GM21447 (cell line): ENCODE data around the gene GALC.

Experiments used
- ATAC-seq: cut with Tn5 transposase; IDR thresholded peaks from one replicate; pipeline ENCODE4 v1.9.1; 2021; ENCODE audit not compliant: unreplicated experiment

The GALC gene

DNA sequence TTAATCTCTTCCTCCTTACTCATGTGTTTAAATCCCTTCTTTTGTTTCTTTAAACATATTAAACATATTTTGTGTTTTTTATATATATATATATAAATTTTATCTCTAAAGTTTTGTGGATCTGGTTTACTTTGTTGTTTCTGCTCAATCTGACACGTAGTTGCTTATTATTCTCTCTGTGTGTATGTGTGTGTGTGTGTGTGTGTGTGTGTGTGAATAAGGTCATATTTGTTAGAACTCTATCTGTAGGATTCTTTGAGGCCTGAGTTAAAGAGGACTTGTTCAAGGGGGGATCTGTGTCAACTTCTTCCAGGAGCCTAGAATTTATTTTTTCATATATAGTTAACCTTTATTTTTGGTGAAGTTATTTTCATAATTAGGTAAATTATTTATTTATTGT, 14.6 kb upstream of the GALC start:
- no peak for ATAC-seq

DNA sequence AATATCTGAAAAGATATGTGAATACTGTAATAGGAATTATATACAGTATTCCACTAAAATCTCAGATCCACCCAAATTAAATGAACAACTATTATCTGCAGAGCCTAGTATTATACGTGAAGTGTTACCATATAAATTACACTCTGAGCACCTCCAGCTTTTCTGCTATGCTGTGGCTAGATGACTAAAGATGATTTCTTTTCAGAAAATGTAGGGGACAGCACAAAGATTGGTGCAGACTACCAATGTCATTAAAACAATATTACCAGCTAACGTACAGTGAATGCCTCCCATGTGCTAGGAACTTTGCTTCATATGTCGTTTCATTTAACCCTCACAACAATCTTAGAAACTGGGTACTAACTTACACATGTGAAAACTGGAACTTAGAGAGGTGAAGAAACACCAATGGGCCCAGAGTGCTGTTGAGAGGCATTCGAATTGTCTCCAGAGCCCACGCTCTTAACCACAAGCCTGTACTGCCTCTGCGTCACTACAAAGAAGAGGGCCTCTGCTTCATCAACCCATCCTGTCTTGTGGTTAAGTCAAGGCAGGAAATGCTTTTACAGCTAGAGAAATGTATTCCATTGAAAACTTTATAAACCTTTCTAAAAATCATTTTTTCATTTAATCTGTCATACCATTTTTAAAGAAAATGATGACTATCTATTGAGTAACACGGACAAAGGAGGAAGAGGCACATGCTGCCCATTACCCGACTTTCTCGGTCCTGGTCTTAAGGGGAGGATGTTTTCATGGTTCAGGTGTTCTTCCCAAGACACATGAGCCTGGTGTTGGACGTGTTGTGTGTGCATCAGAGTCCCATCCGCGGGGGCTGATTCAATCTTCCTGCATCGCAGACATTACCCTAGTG, 13.2 kb upstream of the GALC start:
- peak; percentile 91 for ATAC-seq

DNA sequence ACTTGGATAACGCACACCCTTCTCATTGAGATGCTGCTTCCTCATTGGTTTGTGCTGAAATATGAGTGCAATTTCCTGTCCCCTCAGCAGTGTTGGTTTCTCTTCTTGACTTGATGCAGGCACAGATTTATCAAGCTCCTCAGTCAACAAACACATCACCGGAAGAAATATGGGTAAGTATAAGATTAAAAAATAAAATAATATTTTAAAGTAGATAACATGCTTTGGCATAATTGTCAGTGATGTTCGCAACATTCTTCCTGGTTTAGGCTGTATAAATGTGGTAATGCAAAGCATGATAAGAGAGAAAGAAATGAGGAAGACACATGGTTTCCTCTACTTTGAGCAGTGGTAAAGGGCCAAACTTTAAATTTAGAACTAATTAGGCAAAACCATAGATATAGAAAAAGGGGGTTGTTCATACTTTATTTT, 12.1 kb upstream of the GALC start, which contains the start of gene GPR65:
Gene GPR65, plus strand, starts transcription at position 86 of the 432 bp plus-strand sequence. CDS start 5,713 bp downstream, outside the sequence.
- peak; percentile 71 for ATAC-seq

DNA sequence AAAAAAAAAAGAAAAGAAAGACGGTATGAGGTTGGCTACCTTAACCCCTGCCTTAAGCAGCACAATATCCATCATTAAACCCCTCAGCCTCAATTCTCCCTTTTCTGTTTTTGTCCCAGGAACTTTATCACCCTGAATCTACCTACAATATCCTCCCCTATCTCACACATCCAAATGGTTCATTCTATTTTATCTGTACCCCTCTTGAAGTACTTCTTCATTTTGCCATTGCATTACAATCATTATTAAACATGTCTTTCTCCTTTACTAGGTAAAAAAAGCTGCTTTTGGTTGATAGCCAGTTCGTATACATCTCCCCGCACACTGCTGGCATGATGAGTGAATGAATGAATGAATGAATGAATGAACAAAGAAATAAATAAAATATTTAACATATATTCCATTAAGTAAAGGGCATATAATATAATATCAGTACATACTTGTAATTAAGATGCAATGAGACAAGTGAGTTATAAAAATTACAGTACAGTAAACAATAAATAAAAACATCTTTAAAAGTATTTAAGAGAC, 11.6 kb upstream of the GALC start:
- ATAC-seq: no peak

DNA sequence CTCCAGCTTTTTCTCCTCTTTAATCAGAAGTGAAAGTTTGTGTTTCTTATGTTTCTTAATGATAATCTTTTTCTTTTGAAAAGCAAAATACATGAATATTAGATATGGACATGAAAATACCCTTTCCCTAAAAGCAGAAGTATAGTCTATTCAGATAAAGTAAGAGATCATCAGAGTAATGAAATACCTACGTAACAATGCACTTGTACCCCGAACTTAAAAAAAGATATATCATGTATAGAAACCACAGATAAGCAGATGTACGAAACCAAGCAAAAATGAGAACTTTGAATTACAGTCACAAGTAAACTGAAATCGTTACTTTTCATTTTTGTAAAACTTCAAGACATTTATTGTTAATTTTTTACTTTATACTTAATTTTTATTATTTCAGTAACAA, 10.4 kb upstream of the GALC start:
- ATAC-seq: no peak

DNA sequence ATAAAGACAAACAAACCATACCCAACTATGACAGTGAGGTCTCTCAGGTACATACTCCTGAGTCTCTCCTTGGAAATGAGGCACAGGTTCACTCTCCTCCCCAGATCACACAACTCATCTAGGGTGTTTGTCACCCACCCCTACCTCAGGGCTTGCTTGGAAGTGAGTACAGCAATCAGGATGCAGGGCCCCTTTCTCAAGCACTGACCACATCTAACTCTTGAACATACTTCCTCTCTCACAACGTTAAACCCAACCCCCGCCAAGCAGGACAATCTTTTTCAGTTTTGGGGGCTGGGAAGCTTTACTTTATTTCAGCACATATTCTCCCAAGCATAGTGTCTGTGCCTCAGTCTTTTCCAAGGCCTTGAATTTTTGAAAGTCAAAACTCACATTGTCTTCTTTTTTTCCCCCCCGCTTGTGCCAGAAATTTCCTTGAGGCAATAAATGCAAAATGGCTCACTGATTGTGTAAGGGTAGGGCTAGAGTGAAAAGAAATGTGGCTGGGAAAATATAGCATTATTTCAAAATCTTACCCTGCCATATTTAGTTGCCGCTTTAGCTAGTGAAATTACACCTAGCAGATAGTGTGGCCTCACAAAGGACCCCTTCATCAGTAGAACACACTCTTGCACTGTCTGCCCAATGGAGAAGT, 9.6 kb upstream of the GALC start:
- ATAC-seq: no peak

DNA sequence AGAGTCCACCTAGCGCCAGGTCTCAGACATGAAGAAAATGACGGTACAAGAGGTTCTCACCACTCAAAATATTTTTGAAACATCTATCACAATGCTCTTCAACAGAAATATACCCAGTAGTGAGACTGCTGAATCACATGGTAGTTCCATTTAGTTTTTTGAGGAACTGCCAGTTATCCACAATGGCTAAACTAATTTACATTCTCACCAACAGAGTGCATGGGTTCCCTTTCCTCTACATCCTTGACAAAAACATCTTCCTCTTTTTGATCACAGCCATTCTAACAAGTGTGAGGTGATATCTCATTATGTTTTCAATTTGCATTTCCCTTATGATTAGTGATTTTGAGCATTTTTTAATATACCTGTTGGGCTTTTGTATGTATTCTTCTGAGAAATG, 6.3 kb upstream of the GALC start:
- no peak for ATAC-seq

- no peak for ATAC-seq
Observed at GRCh38 chr14:87998482-87998881, 5.5 kb upstream of the GALC start.

- ATAC-seq: no peak
Observed at GRCh38 chr14:87996291-87996592, 3.3 kb upstream of the GALC start.

DNA sequence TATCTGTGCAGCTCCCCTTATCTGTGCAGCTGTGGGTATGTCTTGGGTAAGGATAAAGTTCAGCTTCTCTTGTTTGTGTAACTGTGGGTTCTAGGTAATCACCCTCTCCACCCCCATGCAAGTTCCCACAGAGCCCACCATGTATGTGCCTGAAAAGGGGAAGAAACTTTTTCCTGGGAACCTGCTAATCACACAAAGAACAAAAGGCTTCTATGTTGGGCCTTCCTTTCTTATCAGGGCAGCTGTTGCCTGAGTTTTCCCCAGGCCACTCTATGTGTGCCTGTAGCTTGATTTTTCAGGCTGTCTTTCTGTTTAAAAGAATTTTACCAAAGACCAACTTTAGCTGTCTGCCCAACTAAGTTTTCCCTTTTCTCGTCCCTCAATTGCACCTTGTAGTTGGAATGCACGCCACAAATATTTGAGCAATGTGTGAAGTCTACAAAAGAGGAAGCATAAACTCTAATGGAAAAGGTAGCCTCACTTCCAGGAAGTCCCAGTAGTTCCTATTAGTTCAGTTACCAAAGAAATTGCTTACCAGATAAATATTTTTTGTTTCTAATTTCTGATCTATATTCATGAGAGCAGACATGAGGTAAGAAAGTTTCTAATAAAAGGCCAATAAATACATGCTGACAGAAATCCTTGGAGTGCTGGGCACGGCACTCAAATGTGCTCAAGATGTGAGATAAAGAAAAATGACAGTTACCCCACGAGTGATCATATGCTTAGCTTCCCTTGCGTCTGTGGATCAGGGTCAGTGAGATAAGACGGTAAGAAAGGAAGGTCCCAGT, 2.7 kb upstream of the GALC start:
- no peak for ATAC-seq

- peak; percentile 35 for ATAC-seq
Observed at GRCh38 chr14:87994974-87995373, 2.0 kb upstream of the GALC start.

- ATAC-seq: peak; percentile 11
Observed at GRCh38 chr14:87992346-87992717, 650 bp downstream of the GALC start.

- ATAC-seq: no peak
Observed at GRCh38 chr14:87990682-87991081, 2.3 kb downstream of the GALC start.

GRCh38 chr14:87989956-87990299, 3.1 kb downstream of the GALC start:
- no peak for ATAC-seq

- no peak for ATAC-seq
Observed at GRCh38 chr14:87989221-87989955, 3.6 kb downstream of the GALC start.

DNA sequence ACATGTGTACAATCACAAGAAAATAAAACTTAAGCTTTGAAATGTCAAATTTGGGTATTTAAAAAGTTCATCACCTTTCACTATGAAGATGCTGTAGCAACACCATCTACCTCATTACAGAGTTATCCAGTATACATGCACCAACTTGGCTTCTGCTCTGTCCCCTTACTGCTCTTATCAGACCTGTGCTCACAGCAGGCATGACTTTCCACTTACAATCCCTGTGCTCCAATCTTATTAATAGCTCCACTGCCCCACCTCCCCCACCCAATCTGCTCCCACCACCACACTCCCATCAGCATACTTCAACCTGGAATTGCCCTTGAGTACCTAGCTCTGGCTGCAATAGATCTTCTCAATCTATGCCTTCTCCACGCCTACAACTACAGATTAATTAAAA, 13.3 kb downstream of the GALC start:
- no peak for ATAC-seq

DNA sequence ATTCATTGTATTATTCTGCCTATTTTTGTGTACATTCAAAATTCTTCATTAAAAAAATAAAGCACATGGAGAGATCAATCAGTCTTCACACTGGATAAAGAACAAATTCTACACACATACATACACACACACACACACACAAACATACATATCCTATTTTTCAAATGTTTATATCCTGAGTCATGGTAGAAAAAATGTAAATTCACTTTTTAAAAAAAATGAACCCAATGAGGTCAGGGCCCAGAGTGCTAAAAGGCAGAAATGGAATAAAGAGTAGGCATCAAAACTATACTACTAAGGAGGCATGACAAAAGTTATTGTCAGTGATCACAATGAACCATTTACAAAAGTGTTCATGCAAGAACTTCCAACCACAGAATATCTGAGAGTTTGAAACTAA, 17.3 kb downstream of the GALC start:
- no peak for ATAC-seq

DNA sequence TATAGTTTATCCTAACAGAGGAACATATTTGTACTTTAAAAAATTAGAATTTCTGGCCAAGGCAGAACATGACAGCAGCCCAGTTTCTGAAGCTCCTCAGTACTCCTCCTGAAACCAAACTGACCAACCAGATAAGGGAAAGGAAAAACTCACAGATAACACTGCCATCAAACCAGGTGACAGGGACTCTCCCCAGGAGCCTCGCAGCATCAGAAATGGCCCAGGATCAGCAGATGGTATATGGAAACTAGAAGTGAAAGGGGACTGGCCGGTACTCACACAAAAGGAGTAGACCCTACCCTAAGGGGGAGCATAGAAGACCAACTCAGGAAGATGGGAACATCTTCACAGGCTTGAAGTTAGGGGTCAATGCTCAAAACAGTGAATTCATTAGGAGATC, 22.0 kb downstream of the GALC start:
- ATAC-seq: peak; percentile 98

GRCh38 chr14:87967496-87967895, 25.5 kb downstream of the GALC start:
- ATAC-seq: no peak

GRCh38 chr14:87966816-87967215, 26.2 kb downstream of the GALC start:
- ATAC-seq: no peak

GRCh38 chr14:87961246-87961645, 31.7 kb downstream of the GALC start:
- ATAC-seq: no peak
